HG02970 (cell line): ENCODE data around the gene LRRC74B.
A peak's percentile ranks its signal among the peaks of the same experiment; 100 is the strongest.

Experiments used
- ATAC-seq: cut with Tn5 transposase; IDR thresholded peaks from one replicate; pipeline ENCODE4 v1.9.1; 2021; ENCODE audit warnings: mild to moderate bottlenecking, moderate library complexity, moderate number of reproducible peaks; ENCODE audit not compliant: unreplicated experiment, low FRiP score

The LRRC74B gene

GRCh38 chr22:21013657-21014201, 32.0 kb upstream of the LRRC74B start:
- no peak for ATAC-seq

- ATAC-seq = peak; percentile 72
These were observed 31.5 kb upstream of the LRRC74B start for GRCh38 chr22:21014202-21014725.

- ATAC-seq = no peak
These were observed 30.9 kb upstream of the LRRC74B start, which contains the start of gene P2RX6 for GRCh38 chr22:21014726-21015465. Gene P2RX6, plus strand, starts transcription at chr22:21015165. Its CDS starts 10 bp downstream, at chr22:21015175.

- ATAC-seq = no peak
These were observed 30.2 kb upstream of the LRRC74B start for GRCh38 chr22:21015466-21016006.

GRCh38 chr22:21016644-21017420, 28.9 kb upstream of the LRRC74B start:
- no peak for ATAC-seq

- ATAC-seq = no peak
These were observed 27.4 kb upstream of the LRRC74B start for GRCh38 chr22:21018314-21018713.

GRCh38 chr22:21020802-21021429, 24.8 kb upstream of the LRRC74B start:
- no peak for ATAC-seq

- no peak for ATAC-seq
These were observed 23.2 kb upstream of the LRRC74B start for GRCh38 chr22:21022507-21022906.

GRCh38 chr22:21022955-21023614, 22.7 kb upstream of the LRRC74B start:
- no peak for ATAC-seq

- ATAC-seq = no peak
These were observed 20.5 kb upstream of the LRRC74B start for GRCh38 chr22:21025266-21025665.

GRCh38 chr22:21025763-21026755, 19.7 kb upstream of the LRRC74B start:
- ATAC-seq = no peak

- ATAC-seq = no peak
These were observed 18.7 kb upstream of the LRRC74B start for GRCh38 chr22:21026783-21027692.

- no peak for ATAC-seq
These were observed 17.2 kb upstream of the LRRC74B start for GRCh38 chr22:21028277-21029251.

- no peak for ATAC-seq
These were observed 16.2 kb upstream of the LRRC74B start for GRCh38 chr22:21029486-21030025.

- ATAC-seq = no peak
These were observed 15.7 kb upstream of the LRRC74B start for GRCh38 chr22:21030032-21030431.
